Measurements from ENCODE around the gene PLEKHJ1. TPM values are rescaled to one million over a fixed set of nuclear protein-coding genes. Genes with fewer than 3 reads are reported as not detected.

Gene PLEKHJ1
- total and polyA plus RNA-seq, 4 donors: 22.2 to 44.5 (median 37.0) TPM

GRCh38 chr19:2243274-2244124, 7.4 kb upstream of the PLEKHJ1 start:
- TF ChIP-seq RXRA (IDR thresholded peaks at IDR 0.05): no peak
- TF ChIP-seq FOXA2 (IDR thresholded peaks at IDR 0.05): no peak
- TF ChIP-seq RAD21 (IDR thresholded peaks at IDR 0.05): no peak
- no peak for TF ChIP-seq CTCF (IDR thresholded peaks at IDR 0.05; ENCODE audit: low read depth, low read length, missing input control)
- TF ChIP-seq GABPA (IDR thresholded peaks at IDR 0.05 in 1 of 2, conservative IDR thresholded peaks at IDR 0.05 in 1 of 2): no peak
- no peak for TF ChIP-seq JUND (IDR thresholded peaks at IDR 0.05)
- TF ChIP-seq HNF4A (conservative IDR thresholded peaks at IDR 0.05): no peak
- no peak for TF ChIP-seq REST (IDR thresholded peaks at IDR 0.05)
- H3K4me3 ChIP-seq (ENCODE audit: low read depth in 1 of 3, low read length in 3 of 3): no peak overlapping the region
- peaks cover 17 to 43% (median 34%) of the 10 kb centered on the region in 4 donors for H3K4me1 ChIP-seq (ENCODE audit: control insufficient read depth in 4 of 4, insufficient read depth in 4 of 4, low read length in 3 of 4)
- no peaks in the 10 kb centered on the region for H3K9me3 ChIP-seq (ENCODE audit: control insufficient read depth in 4 of 4, low read length in 3 of 4)
- H3K27me3 ChIP-seq (ENCODE audit: control insufficient read depth in 4 of 4, insufficient read depth in 4 of 4, low read length in 3 of 4): no peaks in the 10 kb centered on the region
- H3K9ac ChIP-seq (ENCODE audit: low read depth in 1 of 2, low read length in 2 of 2): no peak overlapping the region
- WGBS: 81% methylated on average over 32 of the region's 32 CpGs
- peaks cover 10 to 35% (median 32%) of the 10 kb centered on the region in 4 donors for H3K36me3 ChIP-seq (ENCODE audit: control insufficient read depth in 4 of 4, insufficient read depth in 3 of 4, low read depth in 1 of 4, low read length in 3 of 4)
- no peak for DNase-seq (ENCODE audit: low spot score)
- H3K27ac ChIP-seq (ENCODE audit: low read depth in 1 of 2, low read length in 2 of 2): no peak overlapping the region

- no peak overlapping the region for H3K27ac ChIP-seq (ENCODE audit: low read depth in 1 of 2, low read length in 2 of 2)
- no peaks in the 10 kb centered on the region for H3K27me3 ChIP-seq (ENCODE audit: control insufficient read depth in 4 of 4, insufficient read depth in 4 of 4, low read length in 3 of 4)
- no peak for TF ChIP-seq ATF3 (IDR thresholded peaks at IDR 0.05)
- peaks cover 10 to 33% (median 30%) of the 10 kb centered on the region in 4 donors for H3K36me3 ChIP-seq (ENCODE audit: control insufficient read depth in 4 of 4, insufficient read depth in 3 of 4, low read depth in 1 of 4, low read length in 3 of 4)
- no peak overlapping the region for H3K9ac ChIP-seq (ENCODE audit: low read depth in 1 of 2, low read length in 2 of 2)
- peaks cover 19 to 50% (median 40%) of the 10 kb centered on the region in 4 donors for H3K4me1 ChIP-seq (ENCODE audit: control insufficient read depth in 4 of 4, insufficient read depth in 4 of 4, low read length in 3 of 4)
- no peak for DNase-seq (ENCODE audit: low spot score)
- H3K9me3 ChIP-seq (ENCODE audit: control insufficient read depth in 4 of 4, low read length in 3 of 4): no peaks in the 10 kb centered on the region
- H3K4me3 ChIP-seq (ENCODE audit: low read depth in 1 of 3, low read length in 3 of 3): no peak overlapping the region
- 91% methylated on average over 8 of the region's 8 CpGs for WGBS
Observed at GRCh38 chr19:2242816-2243215, 6.7 kb upstream of the PLEKHJ1 start.

- DNase-seq (ENCODE audit: low spot score): no peak
- Histone ChIP-seq H3K9me3 (ENCODE audit: control insufficient read depth in 4 of 4, low read length in 3 of 4) (no peaks in the 10 kb centered on the region), H3K4me3 (ENCODE audit: low read depth in 1 of 3, low read length in 3 of 3) (no peak overlapping the region), H3K4me1 (ENCODE audit: control insufficient read depth in 4 of 4, insufficient read depth in 4 of 4, low read length in 3 of 4) (peaks cover 20 to 53% (median 46%) of the 10 kb centered on the region in 4 donors), H3K36me3 (ENCODE audit: control insufficient read depth in 4 of 4, insufficient read depth in 3 of 4, low read depth in 1 of 4, low read length in 3 of 4) (peaks cover 10 to 33% (median 25%) of the 10 kb centered on the region in 4 donors), H3K9ac (ENCODE audit: low read depth in 1 of 2, low read length in 2 of 2) (no peak overlapping the region), H3K27ac (ENCODE audit: low read depth in 1 of 2, low read length in 2 of 2) (no peak overlapping the region), H3K27me3 (ENCODE audit: control insufficient read depth in 4 of 4, insufficient read depth in 4 of 4, low read length in 3 of 4) (no peaks in the 10 kb centered on the region)
- 57% methylated on average over 12 of the region's 12 CpGs for WGBS
- peak; percentile 63 for TF ChIP-seq HNF4G (IDR thresholded peaks at IDR 0.05)
- peak; percentile 79 for TF ChIP-seq SP1 (IDR thresholded peaks at IDR 0.05)
- peak; percentile 85 to 88 for TF ChIP-seq HNF4A (conservative IDR thresholded peaks at IDR 0.05)
- TF ChIP-seq CTCF (IDR thresholded peaks at IDR 0.05; ENCODE audit: low read depth, low read length, missing input control): no peak
- TF ChIP-seq ZBTB33 (IDR thresholded peaks at IDR 0.05): no peak
- TF ChIP-seq RAD21 (IDR thresholded peaks at IDR 0.05): peak in 1 of 2 donors; percentile 27
- TF ChIP-seq RXRA (IDR thresholded peaks at IDR 0.05): peak in 1 of 2 donors; percentile 19
- TF ChIP-seq EGR1 (IDR thresholded peaks at IDR 0.05; ENCODE audit: low read depth in 2 of 2): no peak
Observed at GRCh38 chr19:2242092-2242537, 6.0 kb upstream of the PLEKHJ1 start.
